GM19395 (cell line): ENCODE data around the gene NAB2.

Experiments
- ATAC-seq: cut with Tn5 transposase; IDR thresholded peaks from one replicate; pipeline ENCODE4 v1.9.1; 2021; ENCODE audit warnings: mild to moderate bottlenecking, moderate library complexity; ENCODE audit not compliant: unreplicated experiment

Gene NAB2

GRCh38 chr12:57129889-57130288, 41.0 kb downstream of the NAB2 start:
- no peak for ATAC-seq

GRCh38 chr12:57130941-57131340, 42.0 kb downstream of the NAB2 start:
- ATAC-seq: no peak

- no peak for ATAC-seq
Measured at GRCh38 chr12:57131896-57132744, 43.2 kb downstream of the NAB2 start.

- no peak for ATAC-seq
Measured at GRCh38 chr12:57133013-57133569, 44.2 kb downstream of the NAB2 start.

- ATAC-seq: no peak
Measured at GRCh38 chr12:57133916-57134315, 45.0 kb downstream of the NAB2 start.

- no peak for ATAC-seq
Measured at GRCh38 chr12:57134949-57135348, 46.0 kb downstream of the NAB2 start.

- ATAC-seq: no peak
Measured at GRCh38 chr12:57135527-57136326, 46.8 kb downstream of the NAB2 start.

GRCh38 chr12:57138526-57139272, 49.8 kb downstream of the NAB2 start:
- ATAC-seq: no peak

GRCh38 chr12:57139796-57140649, 51.1 kb downstream of the NAB2 start:
- no peak for ATAC-seq

- ATAC-seq: no peak
Measured at GRCh38 chr12:57141249-57141648, 52.3 kb downstream of the NAB2 start.

GRCh38 chr12:57142121-57142520, 53.2 kb downstream of the NAB2 start:
- ATAC-seq: no peak

- no peak for ATAC-seq
Measured at GRCh38 chr12:57142727-57143126, 53.8 kb downstream of the NAB2 start.

GRCh38 chr12:57143454-57143853, 54.5 kb downstream of the NAB2 start:
- no peak for ATAC-seq
